Stimulated activated CD4-positive, alpha-beta T cell treated with anti-CD3 and anti-CD28 coated beads, Interleukin-4, amount 100 ng/mL, for 24 hours (primary cell): ENCODE results near the gene C6orf141.
"Not testable (repeated sequence)": the region's sequence is repeated elsewhere in the genome, so short reads cannot be mapped to it uniquely, and the experiment has no call there.

Experiments
- DNase-seq: peaks from one replicate; pipeline ENCODE4 v3.0.0-alpha.2; 2020

Gene C6orf141

GRCh38 chr6:49579649-49580048 is 29.2 kb downstream of the C6orf141 start:
- no peak for DNase-seq

GRCh38 chr6:49582529-49582928 is 32.1 kb downstream of the C6orf141 start:
- DNase-seq = no peak

- not testable (repeated sequence) for DNase-seq
These were observed 36.8 kb downstream of the C6orf141 start for GRCh38 chr6:49587262-49587661.
